Frontal cortex (tissue), 4 donors: Measurements from ENCODE around the gene OR14C36. TPM values are rescaled to one million over a fixed set of nuclear protein-coding genes. Genes with fewer than 3 reads are reported as not detected.
A peak's percentile ranks its signal among the peaks of the same experiment; 100 is the strongest.
"Not testable (repeated sequence)": the region's sequence is repeated elsewhere in the genome, so short reads cannot be mapped to it uniquely, and the experiment has no call there.

Source experiments
- DNase-seq, 2 donors: peaks; one replicate each; pipeline ENCODE4 v3.0.0; 2012; ENCODE audit warnings: low spot score in 2 of 2
- FAIRE-seq: peaks from 2 replicates; lab custom pipeline; 2012; peaks lifted over from hg19 to GRCh38; lab: Jason Lieb, UNC
- total RNA-seq: library from RNA; depleted of rRNA; stranded (reverse); fragments of >200 nt; gene quantifications from one replicate; pipeline ENCODE4 v1.2.3, GENCODE V29; 2014
- donor health status: control.
- donor health status: control.
- donor health status: control.

The OR14C36 gene, protein sequence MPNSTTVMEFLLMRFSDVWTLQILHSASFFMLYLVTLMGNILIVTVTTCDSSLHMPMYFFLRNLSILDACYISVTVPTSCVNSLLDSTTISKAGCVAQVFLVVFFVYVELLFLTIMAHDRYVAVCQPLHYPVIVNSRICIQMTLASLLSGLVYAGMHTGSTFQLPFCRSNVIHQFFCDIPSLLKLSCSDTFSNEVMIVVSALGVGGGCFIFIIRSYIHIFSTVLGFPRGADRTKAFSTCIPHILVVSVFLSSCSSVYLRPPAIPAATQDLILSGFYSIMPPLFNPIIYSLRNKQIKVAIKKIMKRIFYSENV
- total RNA-seq: not detected

DNA sequence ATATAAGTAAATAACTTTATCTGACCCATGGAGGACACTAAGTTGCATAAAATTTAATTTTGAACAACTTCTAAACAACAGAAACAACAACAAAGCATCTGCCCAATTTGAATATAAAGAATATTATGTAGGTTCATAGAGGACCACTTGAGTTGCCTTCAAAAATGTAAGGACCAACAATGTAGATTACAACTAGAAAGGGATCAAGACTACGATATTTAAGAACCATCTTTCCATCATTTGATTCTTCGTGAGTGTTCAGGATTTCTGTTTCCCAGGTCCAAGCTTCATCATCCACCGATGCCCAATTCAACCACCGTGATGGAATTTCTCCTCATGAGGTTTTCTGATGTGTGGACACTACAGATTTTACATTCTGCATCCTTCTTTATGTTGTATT is at the start of gene OR14C36:
OR14C36 (plus strand) TSS at position 301 of the 400 bp plus-strand sequence; CDS start at position 301, 0 bp downstream.
- FAIRE-seq (no peak), DNase-seq (no peak)

DNA sequence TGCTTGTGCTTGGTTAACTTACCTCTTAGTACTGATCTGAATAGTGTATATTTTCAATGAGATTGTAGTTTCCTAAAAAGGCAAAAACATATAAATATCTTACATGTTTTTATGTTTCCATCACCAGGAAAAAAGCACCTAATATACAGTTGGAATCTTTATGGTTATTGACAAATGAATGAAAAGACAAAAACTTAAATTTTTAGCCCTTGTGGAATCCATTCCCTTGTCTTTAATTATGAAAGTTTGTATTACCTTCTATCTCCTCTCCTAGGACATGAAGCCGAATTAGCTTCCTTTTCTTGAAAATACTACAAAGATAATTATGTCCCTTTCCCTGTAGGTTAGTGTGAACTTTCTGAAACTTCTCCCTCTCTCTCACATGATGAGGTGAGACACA is 45.3 kb upstream of the OR14C36 start, which contains the start of gene OR2T12:
OR2T12 (minus strand) TSS at position 101 of the 400 bp plus-strand sequence. CDS start 7,846 bp downstream, outside the sequence.
- no peak for DNase-seq
- FAIRE-seq: no peak

DNA sequence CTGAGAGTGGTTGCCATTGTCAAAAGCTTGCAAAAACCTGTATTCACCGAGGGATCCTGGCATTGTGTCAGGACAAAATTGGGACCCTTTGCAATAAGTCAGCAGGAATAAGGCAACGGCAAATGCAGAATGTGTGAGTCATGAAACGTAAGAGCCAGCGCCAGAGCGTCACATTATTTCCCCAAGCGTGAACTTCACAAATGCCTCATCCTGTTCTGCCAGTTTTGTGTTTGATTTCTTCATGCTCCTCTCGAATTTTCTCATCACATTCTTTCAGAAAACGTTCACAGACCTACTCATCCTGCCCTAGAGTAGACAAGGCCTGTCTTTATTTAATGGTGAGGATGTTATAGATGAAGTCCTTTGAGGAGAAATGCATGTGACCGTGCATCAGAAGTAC is 42.9 kb upstream of the OR14C36 start:
- not testable (repeated sequence) for FAIRE-seq, DNase-seq

DNA sequence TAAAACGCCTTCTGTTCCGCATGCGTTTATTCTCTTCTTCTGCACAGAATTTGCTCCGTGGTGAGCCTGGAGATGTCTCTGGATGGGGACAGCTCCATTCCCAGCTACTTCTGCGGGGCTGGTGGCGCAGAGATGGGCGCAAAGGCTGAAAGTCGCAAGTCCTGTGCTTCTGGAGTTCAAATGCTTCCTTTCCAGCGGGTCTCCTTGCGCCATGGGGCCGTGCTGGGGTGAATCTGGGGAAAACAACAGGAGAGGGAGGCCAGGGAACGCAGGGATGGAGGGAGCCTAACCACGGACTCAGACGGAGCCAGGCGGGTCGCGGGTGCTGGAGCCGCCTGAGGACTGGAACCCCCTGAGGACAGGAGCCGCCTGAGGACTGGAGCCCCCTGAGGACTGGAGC is 42.5 kb upstream of the OR14C36 start:
- DNase-seq (no peak), FAIRE-seq (no peak)

DNA sequence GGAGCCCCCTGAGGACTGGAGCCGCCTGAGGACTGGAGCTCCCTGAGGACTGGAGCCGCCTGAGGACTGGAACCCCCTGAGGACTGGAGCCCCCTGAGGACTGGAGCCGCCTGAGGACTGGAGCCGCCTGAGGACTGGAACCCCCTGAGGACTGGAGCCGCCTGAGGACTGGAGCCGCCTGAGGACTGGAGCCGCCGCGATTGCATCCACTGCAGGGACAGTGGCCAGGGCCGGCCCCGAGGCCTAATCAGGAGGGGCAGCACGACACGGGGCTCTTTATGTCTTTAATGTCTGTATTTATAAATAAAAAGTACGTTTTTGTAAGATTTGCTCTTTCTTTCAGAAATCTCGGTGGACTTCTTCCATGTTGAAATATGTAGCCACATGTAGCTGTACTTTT is 41.8 kb upstream of the OR14C36 start:
- not testable (repeated sequence) for DNase-seq, FAIRE-seq

DNA sequence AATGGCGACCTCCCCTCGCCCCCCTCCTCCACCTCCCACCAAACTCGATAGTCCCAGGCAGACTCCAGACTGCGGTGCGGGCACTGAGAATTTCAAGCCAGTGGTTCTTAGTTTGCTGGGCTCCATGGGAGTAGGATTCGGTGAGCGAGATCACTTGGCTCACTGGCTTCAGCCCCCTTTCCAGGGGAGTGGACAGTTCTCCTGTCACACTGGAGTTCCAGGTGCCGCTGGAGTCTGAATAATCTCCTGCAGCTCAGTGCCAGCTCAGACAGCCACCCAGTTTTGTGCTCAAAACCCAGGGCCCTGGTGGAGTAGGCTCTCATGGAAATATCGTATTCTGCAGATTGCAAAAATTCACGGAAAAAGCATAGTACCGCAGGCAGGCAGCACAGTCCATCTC is 31.8 kb upstream of the OR14C36 start:
- FAIRE-seq (no peak), DNase-seq (no peak)

DNA sequence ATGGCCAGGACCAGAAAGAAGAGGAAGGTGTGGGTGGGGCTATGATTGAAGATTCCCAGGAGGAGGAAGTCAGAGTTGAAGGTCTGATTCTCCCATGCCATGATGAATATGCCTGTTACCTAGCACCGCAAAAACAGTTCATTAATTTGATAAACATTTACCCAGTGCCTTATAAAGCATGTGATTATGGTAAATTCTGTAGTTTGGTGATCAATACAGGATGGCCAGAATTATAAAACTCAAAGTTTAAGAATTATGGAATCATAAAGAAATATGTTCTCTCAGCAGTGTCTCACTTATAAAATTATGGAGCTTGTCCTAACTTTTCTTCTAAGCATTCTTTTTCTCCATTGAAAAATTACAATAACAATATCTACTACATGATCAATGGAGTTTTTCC is 24.1 kb upstream of the OR14C36 start, which contains the start of gene OR2M7:
OR2M7 (minus strand) TSS at position 101 of the 400 bp plus-strand sequence; CDS start at position 101, 0 bp downstream.
- no peak for FAIRE-seq
- DNase-seq: no peak

DNA sequence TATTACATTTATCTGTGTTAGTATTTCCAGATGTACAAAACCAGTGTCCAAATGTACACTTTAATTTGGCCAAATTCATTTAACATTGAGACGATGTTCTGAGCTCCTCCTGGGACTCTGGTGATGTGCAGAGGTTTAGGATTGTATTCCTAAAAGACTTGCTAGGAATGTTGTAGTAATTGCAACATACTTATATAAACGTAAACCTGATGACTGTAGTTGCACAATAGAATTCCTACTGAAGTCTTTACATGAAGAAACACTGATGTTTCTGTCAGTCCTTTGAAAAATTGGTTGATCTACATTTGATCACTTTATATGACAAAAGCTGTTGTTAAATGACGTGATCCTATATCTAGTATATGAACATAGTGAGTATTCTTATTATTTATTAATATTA is 5.1 kb upstream of the OR14C36 start:
- FAIRE-seq: no peak
- no peak for DNase-seq

DNA sequence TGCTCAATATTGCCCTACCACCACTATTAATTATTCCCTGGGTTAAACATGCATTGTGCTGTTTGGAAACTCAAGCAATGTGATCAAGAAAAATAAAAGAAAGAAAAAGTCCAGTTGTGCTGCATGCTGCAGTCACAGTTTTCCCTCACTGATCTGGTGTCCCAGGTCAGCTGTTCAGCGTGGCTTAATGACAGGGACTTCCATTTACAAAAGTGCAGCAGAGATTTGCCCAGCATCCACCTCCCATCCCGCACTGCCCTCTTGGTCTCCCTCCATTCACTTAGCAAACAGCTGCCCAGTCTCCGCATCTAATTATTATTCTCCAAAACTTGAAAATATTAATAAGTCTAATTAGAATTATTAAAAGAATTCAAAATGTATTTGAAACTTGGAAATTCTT is 10.8 kb downstream of the OR14C36 start:
- FAIRE-seq (no peak), DNase-seq (no peak)

DNA sequence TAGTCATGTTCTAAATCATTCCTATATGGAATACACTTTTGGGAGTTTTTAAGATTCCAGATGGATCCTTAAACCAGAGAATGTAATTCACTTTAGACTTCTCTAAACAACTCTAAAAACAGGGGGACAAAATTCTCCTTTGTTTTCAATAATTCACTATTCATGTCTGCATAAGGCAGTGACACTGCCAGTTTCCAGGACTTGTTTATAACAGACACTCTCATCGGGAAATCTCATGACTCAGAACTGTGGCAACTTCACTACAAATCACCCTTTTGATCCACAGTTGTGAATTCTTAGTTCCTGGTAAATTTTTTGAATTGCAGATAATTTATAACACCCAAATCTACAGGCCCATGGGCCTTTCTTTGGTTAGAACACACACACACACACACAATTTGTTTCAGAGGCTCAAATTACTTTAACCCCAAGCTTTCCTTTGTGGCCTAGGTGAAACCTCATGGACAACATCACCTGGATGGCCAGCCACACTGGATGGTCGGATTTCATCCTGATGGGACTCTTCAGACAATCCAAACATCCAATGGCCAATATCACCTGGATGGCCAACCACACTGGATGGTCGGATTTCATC is 12.6 kb downstream of the OR14C36 start, which contains the start of gene OR2T4:
OR2T4 (plus strand) TSS at position 545 of the 595 bp plus-strand sequence; CDS start at position 545, 0 bp downstream.
- DNase-seq: no peak
- FAIRE-seq: peak; percentile 81

DNA sequence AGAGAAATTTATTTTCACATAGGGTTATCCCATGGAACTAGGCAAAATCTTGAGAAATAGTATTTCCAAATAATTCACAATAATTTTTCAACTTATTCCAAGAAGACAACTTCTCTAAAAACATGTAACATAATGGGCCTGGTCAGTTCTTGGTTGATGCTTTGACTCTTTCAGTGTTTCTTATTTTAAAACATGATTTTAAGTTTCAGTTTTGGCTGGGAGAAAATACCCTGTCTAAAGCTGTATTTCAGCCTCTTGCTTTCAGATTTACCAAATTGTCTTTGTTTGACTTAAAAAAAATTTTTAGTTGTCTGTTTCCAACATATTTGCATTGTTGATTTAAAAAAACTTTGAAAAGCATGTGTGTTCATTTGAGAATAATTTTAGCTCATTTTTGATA is 18.0 kb downstream of the OR14C36 start:
- no peak for FAIRE-seq
- DNase-seq: no peak

DNA sequence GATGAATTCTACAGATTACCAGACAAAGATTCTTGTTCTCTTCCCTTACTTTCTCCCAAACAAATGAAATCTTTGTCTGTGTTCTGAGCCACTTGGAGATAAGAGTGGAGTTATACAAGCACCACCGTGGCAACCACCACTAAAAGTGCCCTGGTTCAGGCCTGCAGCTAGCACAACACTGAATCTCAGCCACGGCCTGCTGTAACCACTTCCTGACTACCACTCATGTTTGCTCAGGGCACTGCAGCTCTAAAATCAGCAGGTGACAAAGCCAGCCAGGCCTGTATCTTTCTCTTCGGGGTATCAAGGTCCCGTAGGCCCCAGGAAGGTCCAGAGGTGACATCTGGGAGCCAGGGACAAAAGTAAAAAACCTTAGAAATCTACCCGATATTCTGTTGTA is 23.8 kb downstream of the OR14C36 start:
- no peak for FAIRE-seq
- no peak for DNase-seq

DNA sequence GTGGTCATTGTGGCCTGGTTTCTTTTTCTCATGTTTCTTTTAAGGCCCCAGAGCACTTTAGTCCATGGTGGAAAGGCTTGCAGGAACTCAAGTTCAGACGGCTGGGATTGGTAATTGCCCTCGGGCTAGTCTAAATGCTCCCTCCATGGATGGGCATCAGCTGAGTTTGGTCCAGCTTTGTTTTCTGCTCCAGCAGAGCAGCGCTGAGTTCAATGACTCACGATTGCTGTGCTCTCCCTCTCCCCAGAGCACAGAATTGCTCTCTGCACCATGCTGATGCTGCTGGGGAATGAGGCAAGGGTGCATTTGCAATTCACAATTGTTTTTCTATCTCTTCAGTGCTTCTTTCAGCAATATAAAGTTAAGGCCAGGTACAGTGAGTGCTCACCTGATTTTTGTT is 25.2 kb downstream of the OR14C36 start:
- DNase-seq (no peak), FAIRE-seq (no peak)

DNA sequence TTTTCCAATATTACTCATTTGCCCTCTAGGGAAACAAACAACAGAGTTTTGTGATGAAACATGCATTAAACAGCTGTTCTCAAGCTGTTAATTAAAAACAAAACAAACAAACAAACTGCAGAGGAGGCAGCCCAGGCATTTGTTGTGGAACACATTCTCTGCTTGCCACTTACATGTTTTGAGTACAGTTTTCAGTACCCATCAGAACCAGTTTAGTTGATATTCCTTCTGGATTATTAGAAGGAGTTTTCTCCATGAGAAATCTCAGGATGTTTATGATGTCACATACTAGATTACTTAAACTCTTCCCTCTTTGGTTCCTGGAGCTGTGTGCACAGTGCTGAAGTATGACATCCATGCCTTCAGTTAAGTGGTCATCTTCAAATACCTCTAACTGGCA is 26.9 kb downstream of the OR14C36 start, which contains the start of gene OR2T6:
OR2T6 (plus strand) TSS at position 301 of the 400 bp plus-strand sequence. CDS start 11,863 bp downstream, outside the sequence.
- DNase-seq: no peak
- no peak for FAIRE-seq

DNA sequence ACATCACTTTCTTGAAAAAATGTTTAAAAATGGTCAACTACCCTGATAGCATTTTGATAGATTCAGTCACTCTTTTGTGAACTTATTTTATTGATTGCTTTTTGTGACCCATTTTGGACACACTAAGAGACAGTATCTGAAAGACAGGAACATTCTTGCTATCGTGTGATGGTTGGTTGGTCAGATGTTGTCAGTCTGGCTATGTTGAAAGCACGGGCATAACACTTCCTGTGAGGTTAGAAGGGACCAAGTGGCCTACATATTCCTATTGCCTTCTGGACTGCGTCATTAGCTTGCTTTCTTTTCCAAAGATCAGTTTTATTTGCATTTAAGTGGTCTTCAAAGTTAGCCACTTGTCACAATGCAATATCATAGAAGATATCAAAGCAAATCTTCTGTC is 28.3 kb downstream of the OR14C36 start:
- DNase-seq: no peak
- no peak for FAIRE-seq

DNA sequence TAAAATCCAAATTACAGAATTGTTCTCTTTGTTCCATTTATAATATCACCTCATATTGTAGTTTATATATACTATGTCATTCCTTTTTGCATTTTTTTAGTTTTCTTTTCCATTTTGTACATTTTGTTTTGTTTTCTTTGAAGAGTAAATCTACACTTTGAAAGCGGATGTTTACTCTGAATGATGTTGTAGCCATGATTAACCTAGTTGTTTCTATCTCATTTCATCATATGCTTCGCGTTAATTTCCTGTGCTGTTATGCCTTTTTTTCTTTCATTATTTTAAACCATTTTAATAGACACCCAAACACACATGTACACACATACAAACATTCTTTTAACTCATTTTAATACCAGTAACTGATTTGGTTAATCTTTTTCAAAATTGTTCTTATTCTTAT is 32.3 kb downstream of the OR14C36 start:
- FAIRE-seq (no peak), DNase-seq (no peak)

DNA sequence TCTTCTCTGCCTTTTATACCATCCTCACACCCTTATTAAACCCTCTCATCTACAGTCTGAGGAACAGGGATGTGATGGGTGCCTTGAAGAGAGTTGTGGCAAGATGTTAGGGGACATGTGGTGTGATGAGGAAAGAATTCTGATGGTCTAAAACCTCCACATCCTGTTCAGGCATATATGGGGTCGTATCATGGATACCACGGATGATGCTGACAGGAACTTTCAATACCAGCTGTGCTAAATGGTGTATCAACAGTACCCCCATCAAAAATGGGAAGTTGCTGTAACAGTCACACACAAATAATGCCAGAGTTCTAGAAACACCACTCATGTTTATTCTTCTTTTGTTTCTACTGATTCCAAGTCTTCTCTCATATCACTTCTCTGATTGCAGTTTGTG is 39.9 kb downstream of the OR14C36 start:
- FAIRE-seq (no peak), DNase-seq (no peak)

DNA sequence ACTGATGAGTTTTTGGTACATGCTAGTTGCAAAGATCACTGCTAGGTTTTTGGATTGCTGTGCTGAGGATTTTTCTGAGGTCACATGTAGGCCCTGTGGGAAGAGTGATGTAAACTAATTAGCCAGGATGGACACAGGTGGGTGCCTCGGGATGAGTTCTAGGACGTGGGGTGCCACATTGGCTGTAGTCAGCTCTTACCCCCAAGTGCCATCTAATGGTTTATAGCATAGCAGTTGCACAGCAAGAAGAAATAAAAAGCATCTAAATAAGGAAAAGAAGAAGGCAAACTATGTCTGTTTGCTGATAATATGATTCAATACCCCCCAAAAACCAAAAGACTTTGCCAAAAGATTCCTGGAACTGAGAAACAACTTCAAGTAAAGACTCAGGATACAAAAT is 44.5 kb downstream of the OR14C36 start:
- FAIRE-seq (no peak), DNase-seq (no peak)
